Measurements from ENCODE around the gene DBI. TPM values are rescaled to one million over a fixed set of nuclear protein-coding genes. Genes with fewer than 3 reads are reported as not detected.
"Not testable (repeated sequence)": the region's sequence is repeated elsewhere in the genome, so short reads cannot be mapped to it uniquely, and the experiment has no call there.

The DBI gene
- total RNA-seq, 1 experiment from 2014 or later = 129 TPM

- H3K4me1 ChIP-seq (ENCODE audit: control insufficient read depth in 1 of 2, insufficient read depth in 2 of 2, low read length in 2 of 2); CTCF ChIA-PET; H3K9me2 ChIP-seq (ENCODE audit: insufficient read depth); H2AFZ ChIP-seq (ENCODE audit: low read depth, low read length, poor library complexity, severe bottlenecking); H3K9ac ChIP-seq (ENCODE audit: low read length); H3K79me2 ChIP-seq (ENCODE audit: insufficient read depth, low read length); ATAC-seq; H3K4me2 ChIP-seq (ENCODE audit: low read length); POLR2A ChIA-PET; DNase-seq (ENCODE audit: low read depth, low spot score); BruUV-seq (replicated peaks); RAD21 ChIA-PET (ENCODE audit: low non-redundant PET in 1 of 2, low total read pairs in 2 of 2, uncharacterized antibody in 2 of 2, unreplicated experiment in 2 of 2); H3K4me3 ChIP-seq (replicated peaks in 1 of 2; ENCODE audit: low read depth in 1 of 2, low read length in 2 of 2); H3K27ac ChIP-seq (ENCODE audit: low read depth, low read length); H4K20me1 ChIP-seq (ENCODE audit: insufficient read depth); H3K27me3 ChIP-seq (ENCODE audit: insufficient read depth, low read length); intact Hi-C loops (cut with micrococcal nuclease); H3K9me3 ChIP-seq (ENCODE audit: control insufficient read depth in 1 of 2, insufficient read depth in 1 of 2, low read depth in 1 of 2, low read length in 2 of 2): not testable (repeated sequence)
- peaks cover 33 to 36% of the 10 kb centered on the region in 2 experiments for H3K36me3 ChIP-seq (ENCODE audit: control insufficient read depth in 1 of 2, insufficient read depth in 2 of 2, low read length in 2 of 2)
Observed at GRCh38 chr2:119373907-119374745, 7.3 kb downstream of the DBI start.

GRCh38 chr2:119376406-119376805 is 9.6 kb downstream of the DBI start:
- H3K9ac ChIP-seq (ENCODE audit: low read length); DNase-seq (ENCODE audit: low read depth, low spot score); H3K9me2 ChIP-seq (ENCODE audit: insufficient read depth); H3K4me1 ChIP-seq (ENCODE audit: control insufficient read depth in 1 of 2, insufficient read depth in 2 of 2, low read length in 2 of 2); H2AFZ ChIP-seq (ENCODE audit: low read depth, low read length, poor library complexity, severe bottlenecking); H3K27me3 ChIP-seq (ENCODE audit: insufficient read depth, low read length); H3K4me3 ChIP-seq (replicated peaks in 1 of 2; ENCODE audit: low read depth in 1 of 2, low read length in 2 of 2); CTCF ChIA-PET; H3K27ac ChIP-seq (ENCODE audit: low read depth, low read length); H4K20me1 ChIP-seq (ENCODE audit: insufficient read depth); ATAC-seq; H3K9me3 ChIP-seq (ENCODE audit: control insufficient read depth in 1 of 2, insufficient read depth in 1 of 2, low read depth in 1 of 2, low read length in 2 of 2); H3K79me2 ChIP-seq (ENCODE audit: insufficient read depth, low read length); RAD21 ChIA-PET (ENCODE audit: low non-redundant PET in 1 of 2, low total read pairs in 2 of 2, uncharacterized antibody in 2 of 2, unreplicated experiment in 2 of 2); H3K4me2 ChIP-seq (ENCODE audit: low read length); intact Hi-C loops (cut with micrococcal nuclease); BruUV-seq (replicated peaks); POLR2A ChIA-PET: not testable (repeated sequence)
- H3K36me3 ChIP-seq (ENCODE audit: control insufficient read depth in 1 of 2, insufficient read depth in 2 of 2, low read length in 2 of 2) = peaks cover 16 to 21% of the 10 kb centered on the region in 2 experiments

GRCh38 chr2:119376810-119377209 is 10.0 kb downstream of the DBI start:
- Histone ChIP-seq H3K79me2 (ENCODE audit: insufficient read depth, low read length) (no peaks in the 10 kb centered on the region), H3K9ac (ENCODE audit: low read length) (no peak overlapping the region), H3K4me3 (replicated peaks in 1 of 2; ENCODE audit: low read depth in 1 of 2, low read length in 2 of 2) (no peak overlapping the region), H4K20me1 (ENCODE audit: insufficient read depth) (no peaks in the 10 kb centered on the region), H3K9me2 (ENCODE audit: insufficient read depth) (no peaks in the 10 kb centered on the region), H3K36me3 (ENCODE audit: control insufficient read depth in 1 of 2, insufficient read depth in 2 of 2, low read length in 2 of 2) (peaks cover 14 to 17% of the 10 kb centered on the region in 2 experiments), H3K4me2 (ENCODE audit: low read length) (no peak overlapping the region), H2AFZ (ENCODE audit: low read depth, low read length, poor library complexity, severe bottlenecking) (no peak overlapping the region), H3K27ac (ENCODE audit: low read depth, low read length) (no peak overlapping the region), H3K9me3 (ENCODE audit: control insufficient read depth in 1 of 2, insufficient read depth in 1 of 2, low read depth in 1 of 2, low read length in 2 of 2) (no peaks in the 10 kb centered on the region), H3K4me1 (ENCODE audit: control insufficient read depth in 1 of 2, insufficient read depth in 2 of 2, low read length in 2 of 2) (no peaks in the 10 kb centered on the region), H3K27me3 (ENCODE audit: insufficient read depth, low read length) (no peaks in the 10 kb centered on the region)
- ChIA-PET CTCF (no interaction called here), RAD21 (ENCODE audit: low non-redundant PET in 1 of 2, low total read pairs in 2 of 2, uncharacterized antibody in 2 of 2, unreplicated experiment in 2 of 2) (no interaction called here), POLR2A (no interaction called here)
- no peak for DNase-seq (ENCODE audit: low read depth, low spot score)
- no peak for ATAC-seq
- no TSS peak for BruUV-seq (replicated peaks)
- intact Hi-C loops (cut with micrococcal nuclease) = no loop called here
- TF ChIP-seq, protein P1, sequence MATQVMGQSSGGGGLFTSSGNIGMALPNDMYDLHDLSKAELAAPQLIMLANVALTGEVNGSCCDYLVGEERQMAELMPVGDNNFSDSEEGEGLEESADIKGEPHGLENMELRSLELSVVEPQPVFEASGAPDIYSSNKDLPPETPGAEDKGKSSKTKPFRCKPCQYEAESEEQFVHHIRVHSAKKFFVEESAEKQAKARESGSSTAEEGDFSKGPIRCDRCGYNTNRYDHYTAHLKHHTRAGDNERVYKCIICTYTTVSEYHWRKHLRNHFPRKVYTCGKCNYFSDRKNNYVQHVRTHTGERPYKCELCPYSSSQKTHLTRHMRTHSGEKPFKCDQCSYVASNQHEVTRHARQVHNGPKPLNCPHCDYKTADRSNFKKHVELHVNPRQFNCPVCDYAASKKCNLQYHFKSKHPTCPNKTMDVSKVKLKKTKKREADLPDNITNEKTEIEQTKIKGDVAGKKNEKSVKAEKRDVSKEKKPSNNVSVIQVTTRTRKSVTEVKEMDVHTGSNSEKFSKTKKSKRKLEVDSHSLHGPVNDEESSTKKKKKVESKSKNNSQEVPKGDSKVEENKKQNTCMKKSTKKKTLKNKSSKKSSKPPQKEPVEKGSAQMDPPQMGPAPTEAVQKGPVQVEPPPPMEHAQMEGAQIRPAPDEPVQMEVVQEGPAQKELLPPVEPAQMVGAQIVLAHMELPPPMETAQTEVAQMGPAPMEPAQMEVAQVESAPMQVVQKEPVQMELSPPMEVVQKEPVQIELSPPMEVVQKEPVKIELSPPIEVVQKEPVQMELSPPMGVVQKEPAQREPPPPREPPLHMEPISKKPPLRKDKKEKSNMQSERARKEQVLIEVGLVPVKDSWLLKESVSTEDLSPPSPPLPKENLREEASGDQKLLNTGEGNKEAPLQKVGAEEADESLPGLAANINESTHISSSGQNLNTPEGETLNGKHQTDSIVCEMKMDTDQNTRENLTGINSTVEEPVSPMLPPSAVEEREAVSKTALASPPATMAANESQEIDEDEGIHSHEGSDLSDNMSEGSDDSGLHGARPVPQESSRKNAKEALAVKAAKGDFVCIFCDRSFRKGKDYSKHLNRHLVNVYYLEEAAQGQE (IDR thresholded peaks at IDR 0.05; ENCODE audit: low read depth) = no peak
- TF ChIP-seq ZFX (IDR thresholded peaks at IDR 0.05) = no peak
- TF ChIP-seq YY1 (IDR thresholded peaks at IDR 0.05; ENCODE audit: extremely low read depth, insufficient replicate concordance, low read depth, low read length) = no peak
- TF ChIP-seq EGR1 (IDR thresholded peaks at IDR 0.05; ENCODE audit: low read depth) = no peak
- no peak for TF ChIP-seq CBX3 (IDR thresholded peaks at IDR 0.05; ENCODE audit: low read depth)
- TF ChIP-seq RAD21 (IDR thresholded peaks at IDR 0.05; ENCODE audit: low read depth) = no peak
- no peak for TF ChIP-seq ELF1 (IDR thresholded peaks at IDR 0.05; ENCODE audit: borderline replicate concordance, low read depth)
- TF ChIP-seq, protein P2, sequence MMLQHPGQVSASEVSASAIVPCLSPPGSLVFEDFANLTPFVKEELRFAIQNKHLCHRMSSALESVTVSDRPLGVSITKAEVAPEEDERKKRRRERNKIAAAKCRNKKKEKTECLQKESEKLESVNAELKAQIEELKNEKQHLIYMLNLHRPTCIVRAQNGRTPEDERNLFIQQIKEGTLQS (IDR thresholded peaks at IDR 0.05) = no peak
- no peak for TF ChIP-seq ZNF274 (IDR thresholded peaks at IDR 0.05; ENCODE audit: low read depth, low read length)
- no peak for TF ChIP-seq SP1 (IDR thresholded peaks at IDR 0.05; ENCODE audit: low read depth)

Data from HCT116 (cell line).